NCI-H2196 treated with DMSO at 0.1 percent for 48 hours (cell line): Measurements from ENCODE around the gene PHACTR1.

ENCODE experiments used
- DNase-seq: peaks from one replicate; lab custom pipeline; 2025; ENCODE audit not compliant: unreplicated experiment; lab: John Stamatoyannopoulos, UW

Gene PHACTR1

GRCh38 chr6:13184089-13184468 is 467.5 kb downstream of the PHACTR1 start:
- no peak for DNase-seq

- DNase-seq: no peak
Observed at GRCh38 chr6:13184547-13184946, 468.0 kb downstream of the PHACTR1 start.

DNA sequence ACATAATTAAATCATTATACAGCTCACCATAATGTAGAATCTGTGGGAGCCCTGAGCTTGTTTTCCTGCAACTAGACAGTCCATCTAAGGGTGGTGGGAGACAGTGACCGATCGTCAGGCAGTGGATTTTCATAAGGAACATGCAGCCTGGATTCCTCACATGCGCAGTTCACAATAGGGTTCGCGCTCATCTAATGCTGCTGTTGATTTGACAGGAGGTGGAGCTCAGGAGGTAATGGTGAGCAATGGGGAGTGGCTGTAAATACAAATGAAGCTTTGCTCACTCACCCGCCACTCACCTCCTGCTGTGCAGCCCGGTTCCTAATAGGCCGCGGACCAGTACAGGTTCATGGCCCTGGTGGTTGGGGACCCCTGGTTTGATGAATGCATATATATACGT is 470.3 kb downstream of the PHACTR1 start:
- DNase-seq: no peak

DNA sequence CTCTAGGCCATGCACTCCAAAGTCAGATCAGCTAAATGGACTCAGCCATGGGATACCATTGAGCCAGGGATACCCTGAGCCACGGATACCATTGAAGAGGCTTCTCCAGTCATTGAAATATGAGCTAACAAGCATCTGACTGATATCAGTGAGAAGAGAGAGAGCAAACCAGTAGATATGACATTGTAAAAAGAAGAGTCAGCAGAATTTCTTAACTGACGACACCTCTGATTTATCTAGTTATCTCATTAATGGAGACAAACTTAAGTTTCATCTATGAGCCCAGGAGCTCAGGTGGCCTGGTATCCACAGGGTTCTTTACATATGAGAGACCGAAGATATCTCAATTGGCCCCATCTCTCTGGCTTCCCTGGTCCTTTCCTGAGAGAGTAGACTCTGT is 471.1 kb downstream of the PHACTR1 start:
- no peak for DNase-seq

- DNase-seq: no peak
Observed at GRCh38 chr6:13188306-13188705, 471.7 kb downstream of the PHACTR1 start.

GRCh38 chr6:13189710-13190109 is 473.1 kb downstream of the PHACTR1 start:
- no peak for DNase-seq

- no peak for DNase-seq
Observed at GRCh38 chr6:13190376-13190775, 473.8 kb downstream of the PHACTR1 start.

GRCh38 chr6:13191461-13191860 is 474.9 kb downstream of the PHACTR1 start:
- no peak for DNase-seq

DNA sequence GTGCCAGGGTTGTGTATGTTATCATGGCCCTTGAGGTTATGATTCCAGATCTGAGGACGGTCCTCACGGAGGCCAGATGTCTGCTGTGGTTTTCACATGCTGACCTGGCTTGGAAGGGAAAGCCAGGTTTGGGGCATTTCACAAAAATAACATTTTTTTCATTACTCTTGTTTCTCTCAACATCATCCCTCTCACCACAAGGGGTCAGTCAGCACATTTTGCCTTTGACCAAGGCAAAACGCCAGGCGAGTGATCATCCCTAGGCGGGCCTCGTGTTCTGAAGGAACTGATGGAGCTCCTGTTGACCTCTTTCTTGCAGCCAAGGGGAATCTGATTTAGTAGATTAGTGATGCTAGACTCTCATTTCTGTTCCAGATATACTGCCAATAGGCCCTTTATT is 478.3 kb downstream of the PHACTR1 start:
- DNase-seq: no peak

- no peak for DNase-seq
Observed at GRCh38 chr6:13195803-13196202, 479.2 kb downstream of the PHACTR1 start.

DNA sequence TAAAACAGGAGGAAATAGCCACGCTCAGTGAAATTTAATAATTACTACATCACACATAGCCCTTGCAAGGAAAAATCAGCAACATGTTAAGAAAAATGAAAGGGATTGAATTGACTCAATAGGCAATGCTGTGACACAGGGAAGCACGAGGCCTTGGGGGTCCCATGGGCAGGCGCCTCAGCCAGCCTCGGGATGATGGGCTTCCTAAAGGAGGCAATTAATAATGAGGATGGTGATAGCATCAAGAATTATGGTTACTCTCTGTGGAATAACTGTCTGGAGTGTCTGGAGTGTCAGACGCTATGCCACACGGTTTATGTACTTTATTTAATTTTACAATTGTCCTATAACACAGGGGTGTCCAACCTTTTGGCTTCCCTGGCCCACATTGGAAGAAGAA is 481.6 kb downstream of the PHACTR1 start:
- DNase-seq: no peak

DNA sequence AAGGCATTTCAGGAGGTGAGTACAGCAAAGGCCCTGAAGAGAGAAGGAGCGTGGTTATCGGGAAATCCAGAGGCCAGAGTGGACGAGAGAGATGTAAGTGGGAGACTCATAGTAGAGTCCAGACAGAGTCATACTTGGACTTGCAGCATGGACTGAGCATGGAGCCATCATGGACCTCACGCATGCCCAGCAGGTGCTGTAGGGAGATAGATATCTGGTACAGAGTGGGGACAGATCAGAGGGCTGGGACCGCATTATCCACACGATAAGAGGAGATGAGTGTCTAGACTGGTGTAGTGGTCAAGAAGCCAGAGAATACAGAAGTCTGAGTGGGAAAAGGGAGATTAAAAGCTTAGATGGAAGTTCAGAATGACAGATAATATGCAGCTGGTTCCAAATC is 484.8 kb downstream of the PHACTR1 start:
- DNase-seq: no peak

DNA sequence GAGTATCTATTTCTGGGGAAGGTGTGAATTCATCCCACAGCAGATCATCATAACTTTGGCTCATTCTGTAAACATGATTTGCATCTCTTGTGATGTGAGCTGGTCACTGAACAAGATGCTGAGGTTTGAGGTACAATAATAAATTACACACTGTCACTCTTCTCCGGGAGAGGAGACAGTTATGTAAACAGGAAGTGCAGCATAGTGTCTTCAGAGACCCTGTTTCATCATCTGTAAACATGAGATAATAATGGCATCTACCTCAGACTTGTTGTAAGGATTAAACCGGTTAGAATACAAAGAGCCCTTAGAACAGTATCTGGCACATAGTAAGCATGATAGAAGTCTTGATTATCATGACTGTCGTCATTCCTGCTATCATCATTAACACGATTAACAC is 486.6 kb downstream of the PHACTR1 start:
- DNase-seq: no peak

DNA sequence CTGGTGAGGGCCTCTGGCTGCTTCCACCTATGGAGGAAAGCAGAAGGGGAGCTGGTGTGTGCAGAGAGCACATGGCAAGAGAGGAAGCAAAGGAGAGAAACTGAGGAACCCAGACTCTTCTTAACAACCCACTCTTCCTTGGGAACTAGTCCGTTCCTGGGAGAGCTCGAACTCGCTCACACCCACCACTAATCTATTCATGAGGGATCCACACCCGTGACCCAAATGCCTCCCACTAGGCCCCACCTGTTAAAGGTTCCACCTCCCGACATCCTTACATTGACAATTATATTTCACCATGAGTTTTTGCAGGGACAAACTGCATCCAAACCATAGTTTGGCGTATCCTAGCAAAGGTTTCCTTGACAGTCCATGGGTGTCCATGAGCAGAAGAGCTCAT is 488.5 kb downstream of the PHACTR1 start:
- DNase-seq: no peak

DNA sequence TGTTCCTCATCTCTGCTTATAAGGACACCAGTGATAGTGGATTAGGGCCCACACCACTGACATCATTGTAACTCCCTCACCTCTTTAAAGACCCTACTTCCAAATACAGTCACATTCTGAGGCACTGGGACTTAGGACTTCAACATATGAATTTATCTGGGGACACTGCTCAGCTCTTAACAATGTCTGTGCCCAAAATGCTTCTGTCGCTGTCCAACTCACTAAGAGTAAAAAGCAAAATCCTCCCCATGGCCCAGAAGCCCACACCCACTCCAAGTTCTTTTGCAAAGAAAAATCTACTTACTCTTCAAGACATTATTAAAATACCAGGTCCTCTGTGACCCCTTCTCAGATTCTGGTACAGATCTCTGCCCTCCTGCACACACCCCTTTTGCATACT is 495.5 kb downstream of the PHACTR1 start:
- DNase-seq: no peak

DNA sequence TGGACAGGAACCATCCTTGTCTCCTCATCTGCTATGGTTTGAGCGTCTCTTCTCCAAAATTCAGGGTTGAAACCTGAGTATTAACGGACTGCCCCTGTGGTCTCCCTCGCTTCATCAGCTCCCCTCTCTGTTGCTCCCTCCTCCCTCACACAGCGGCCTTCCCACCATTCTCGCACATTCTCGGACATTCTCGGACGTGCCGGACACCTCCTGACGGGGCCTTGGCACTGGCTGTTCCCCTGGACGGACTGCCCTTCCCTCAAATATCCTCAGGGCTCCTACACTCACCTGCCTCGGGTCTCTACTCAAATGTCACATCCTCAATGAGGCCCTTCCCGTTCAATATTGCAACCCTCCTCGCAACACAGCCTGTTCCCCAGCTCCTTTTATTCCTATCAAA is 496.0 kb downstream of the PHACTR1 start:
- DNase-seq: no peak

DNA sequence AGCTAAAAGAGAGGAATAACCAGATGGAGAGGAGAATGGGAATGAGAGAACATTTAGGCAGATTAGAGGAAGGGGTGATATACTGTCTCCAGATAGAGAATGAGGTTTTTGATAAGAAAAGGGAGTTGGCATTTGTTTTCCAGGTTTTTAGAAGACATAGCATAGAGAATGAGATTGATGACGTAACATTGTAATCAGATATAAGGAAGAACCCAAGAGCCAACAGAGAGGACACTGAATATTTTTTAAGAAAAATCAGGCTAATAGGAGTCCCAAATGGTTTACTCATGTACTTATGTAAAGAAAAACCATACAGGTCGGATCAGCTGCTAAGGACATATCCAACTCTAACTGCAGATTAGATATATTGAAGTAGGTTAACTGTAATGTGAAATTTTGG is 498.8 kb downstream of the PHACTR1 start:
- no peak for DNase-seq

GRCh38 chr6:13216236-13217014 is 499.9 kb downstream of the PHACTR1 start:
- DNase-seq: no peak

DNA sequence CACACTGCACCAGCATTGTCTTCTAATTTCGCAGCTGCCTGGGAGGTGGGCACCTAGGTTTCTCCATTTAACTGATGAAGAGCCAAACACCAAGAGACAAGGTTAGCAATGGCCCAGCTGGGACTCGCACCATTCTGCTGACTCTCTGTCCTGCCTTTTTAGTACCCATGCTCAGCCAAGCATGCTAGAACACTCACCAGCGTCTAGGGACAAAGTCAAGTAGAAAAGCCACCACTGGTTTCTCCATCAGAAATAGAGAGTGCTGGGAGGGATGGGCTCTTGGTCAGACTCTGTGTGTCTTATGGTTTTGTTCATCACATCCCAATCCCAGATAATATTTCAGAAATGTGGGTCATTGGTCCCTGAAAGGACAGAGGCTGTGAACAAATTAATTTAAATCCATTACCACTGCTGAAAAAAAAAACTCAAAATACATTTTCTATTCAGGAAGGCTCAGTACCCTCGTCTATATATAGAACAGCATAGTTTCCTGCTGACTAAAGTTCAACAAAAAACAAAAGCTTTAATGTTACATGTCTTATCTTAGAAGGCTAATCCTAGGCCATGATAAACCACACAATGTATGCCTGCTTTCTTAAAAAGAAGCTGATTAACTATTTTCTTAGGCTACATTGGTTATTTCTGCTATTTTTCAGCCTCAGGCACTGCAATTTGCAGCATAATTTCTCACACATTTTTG is 500.8 kb downstream of the PHACTR1 start:
- no peak for DNase-seq

GRCh38 chr6:13220266-13220665 is 503.7 kb downstream of the PHACTR1 start:
- no peak for DNase-seq

- DNase-seq: no peak
Observed at GRCh38 chr6:13222048-13222447, 505.5 kb downstream of the PHACTR1 start.

GRCh38 chr6:13226071-13226470 is 509.5 kb downstream of the PHACTR1 start:
- no peak for DNase-seq
